G401 (cell line): ENCODE data around the gene TDP1. TPM values are rescaled to one million over a fixed set of nuclear protein-coding genes. Genes with fewer than 3 reads are reported as not detected.

Experiments
- DNase-seq: peaks from one replicate; pipeline ENCODE4 v3.0.0-alpha.2; 2015; ENCODE audit warnings: low spot score
- in situ Hi-C: cut with HindIII; loops from 2 replicates; pipeline ENCODE4 v1.10.0; 2016; ENCODE audit warnings: low sequenced_read_pairs, mixed read lengths
- total RNA-seq: library from RNA; depleted of rRNA; stranded (reverse); fragments of >200 nt; shearing (Covaris generic); gene quantifications from 2 replicates; pipeline ENCODE4 v1.2.3, GENCODE V29; 2014

Gene TDP1
- total RNA-seq, 1 experiment from 2014 or later = 62.4 TPM

DNA sequence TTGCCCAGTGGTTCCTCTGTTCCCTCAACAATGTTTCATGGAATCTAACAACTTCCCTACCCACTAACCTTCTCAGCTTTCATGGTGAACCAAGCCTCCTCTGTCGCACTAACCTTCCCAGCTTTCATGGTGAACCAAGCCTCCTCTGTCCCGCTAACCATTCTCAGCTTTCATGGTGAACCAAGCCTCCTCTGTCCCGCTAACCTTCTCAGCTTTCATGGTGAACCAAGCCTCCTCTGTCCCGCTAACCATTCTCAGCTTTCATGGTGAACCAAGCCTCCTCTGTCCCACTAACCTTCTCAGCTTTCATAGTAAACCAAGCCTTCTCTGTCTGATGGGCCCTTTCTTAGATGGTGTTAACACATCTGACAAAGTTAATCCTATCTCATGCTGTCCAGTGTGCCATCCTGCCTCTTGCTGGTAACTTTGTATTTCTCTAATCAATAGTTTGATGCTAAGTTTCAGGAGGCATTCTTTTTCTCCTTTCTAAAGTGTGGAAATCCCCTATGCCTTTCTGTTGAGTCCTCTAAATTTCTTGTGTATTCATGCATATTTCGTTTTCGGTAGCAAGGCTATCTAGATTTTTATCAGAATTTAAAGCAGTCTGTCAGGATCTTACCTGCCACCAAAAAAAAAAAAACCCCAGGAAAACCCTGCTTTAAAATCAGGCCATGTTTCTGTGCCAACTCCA is 79.3 kb downstream of the TDP1 start:
- in situ Hi-C loops = no loop called here
- no peak for DNase-seq

GRCh38 chr14:90039253-90040010 is 83.7 kb downstream of the TDP1 start:
- in situ Hi-C loops = no loop called here
- DNase-seq = no peak

DNA sequence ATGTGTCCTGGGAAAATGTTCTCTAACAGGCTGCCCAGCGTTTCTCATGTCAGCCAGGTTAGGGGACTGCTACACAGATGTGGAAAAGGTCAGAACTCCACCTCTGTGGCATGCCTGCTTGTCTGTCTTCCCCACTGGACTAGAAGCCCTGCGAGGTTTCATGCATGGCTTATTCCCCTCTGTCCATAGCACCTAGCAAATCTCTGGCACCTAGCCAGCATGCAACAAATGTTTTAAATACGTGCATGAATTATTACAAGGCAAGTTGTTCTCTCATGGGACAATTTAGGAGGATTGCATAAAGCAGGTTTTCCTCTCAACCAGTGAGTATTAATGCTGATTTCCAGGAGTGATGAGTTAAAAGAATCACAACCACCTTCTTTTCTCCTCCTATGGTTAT is 84.7 kb downstream of the TDP1 start:
- in situ Hi-C loops = no loop called here
- DNase-seq = no peak

DNA sequence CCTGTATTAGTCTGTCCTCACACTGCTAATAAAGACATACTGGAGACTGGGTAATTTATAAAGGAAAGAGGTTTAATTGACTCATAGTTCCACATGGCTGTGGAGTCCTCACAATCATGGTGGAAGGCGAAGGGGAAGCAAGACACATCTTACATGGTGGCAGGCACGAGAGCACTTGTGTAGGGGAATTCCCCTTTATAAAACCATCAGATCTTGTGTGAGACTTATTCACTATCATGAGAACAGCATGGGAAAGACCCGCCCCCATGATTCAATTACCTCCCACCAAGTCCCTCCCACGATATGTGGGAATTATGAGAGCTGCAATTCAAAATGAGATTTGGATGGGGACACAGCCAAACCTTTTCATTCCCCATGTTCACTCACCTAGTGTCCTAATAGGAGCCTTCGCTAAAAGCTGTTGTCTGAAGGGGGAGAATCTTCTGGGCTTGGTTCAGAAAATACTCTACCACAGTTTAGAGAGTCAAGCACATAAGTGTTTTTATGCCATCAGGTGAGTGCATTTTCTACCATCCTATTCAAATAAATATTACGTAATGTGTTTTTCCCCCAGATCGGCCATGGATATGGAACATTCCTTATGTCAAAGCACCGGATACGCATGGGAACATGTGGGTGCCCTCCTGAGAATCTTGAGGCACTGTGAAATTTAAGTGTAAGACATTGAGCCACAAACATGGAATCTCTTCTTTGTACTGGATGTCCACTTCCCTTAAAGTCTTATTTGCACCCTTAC is 86.9 kb downstream of the TDP1 start:
- in situ Hi-C loops = no loop called here

GRCh38 chr14:90045616-90046015 is 89.9 kb downstream of the TDP1 start:
- no peak for DNase-seq
- in situ Hi-C loops = no loop called here

More for the DNA sequence above, 86.9 kb downstream of the TDP1 start:
- DNase-seq = no peak

DNA sequence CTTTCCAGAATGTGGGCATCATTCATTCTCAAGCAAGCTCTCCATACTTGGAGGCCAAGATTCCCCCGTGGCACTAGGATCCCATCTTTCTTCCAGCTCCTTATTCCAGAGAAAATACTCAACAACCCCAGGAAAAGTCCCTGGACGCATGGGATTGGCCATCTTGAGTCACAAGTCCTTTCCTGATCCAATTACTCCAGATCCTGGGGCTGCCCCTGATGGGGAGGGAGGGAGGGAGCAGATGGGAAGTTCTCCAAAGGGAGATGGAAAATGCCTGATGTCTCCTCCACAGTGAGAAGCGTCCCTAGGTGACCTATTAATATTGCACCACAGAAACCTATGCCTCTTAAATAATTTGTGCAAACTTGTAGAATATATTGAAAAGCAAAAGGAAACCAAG is 93.7 kb downstream of the TDP1 start:
- in situ Hi-C loops = no loop called here
- DNase-seq = peak; percentile 16

DNA sequence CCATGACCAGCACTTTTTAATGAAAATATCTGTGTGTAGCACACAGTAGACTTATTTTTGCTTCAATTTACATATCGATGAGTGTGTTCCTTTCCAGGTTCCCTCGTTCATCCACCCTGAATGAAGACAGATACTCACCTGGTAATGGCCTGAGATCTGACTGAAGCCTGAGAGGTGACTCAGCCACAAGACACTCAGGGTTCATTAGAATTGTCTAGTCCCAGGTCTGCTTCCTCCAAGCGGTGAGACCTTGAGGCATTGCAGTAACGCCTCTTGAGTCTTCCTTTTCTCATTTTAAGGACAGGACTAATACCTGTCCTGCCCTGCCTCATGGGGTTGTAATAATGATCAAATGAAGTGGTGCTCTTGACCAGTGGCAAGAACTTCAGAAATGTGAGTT is 94.5 kb downstream of the TDP1 start:
- in situ Hi-C loops = no loop called here
- no peak for DNase-seq

DNA sequence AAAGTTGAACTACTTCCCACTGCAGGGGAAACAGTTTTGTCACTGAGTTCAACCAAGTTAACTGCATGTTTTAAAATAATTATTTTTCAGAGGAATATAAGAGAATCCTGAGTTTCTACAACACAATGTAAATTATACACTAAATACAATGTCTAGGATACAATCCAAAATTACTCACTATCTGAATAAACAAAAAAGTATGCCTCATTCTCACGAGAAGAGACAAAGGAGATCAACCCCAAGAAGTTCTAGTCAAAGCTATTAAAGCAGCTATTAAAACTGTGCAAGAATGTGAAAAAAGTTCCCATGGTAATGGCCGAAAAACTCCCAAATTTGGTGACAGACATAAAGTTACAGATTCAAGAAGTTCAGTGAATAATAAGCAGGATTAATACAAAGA is 97.3 kb downstream of the TDP1 start:
- DNase-seq = no peak
- in situ Hi-C loops = no loop called here

DNA sequence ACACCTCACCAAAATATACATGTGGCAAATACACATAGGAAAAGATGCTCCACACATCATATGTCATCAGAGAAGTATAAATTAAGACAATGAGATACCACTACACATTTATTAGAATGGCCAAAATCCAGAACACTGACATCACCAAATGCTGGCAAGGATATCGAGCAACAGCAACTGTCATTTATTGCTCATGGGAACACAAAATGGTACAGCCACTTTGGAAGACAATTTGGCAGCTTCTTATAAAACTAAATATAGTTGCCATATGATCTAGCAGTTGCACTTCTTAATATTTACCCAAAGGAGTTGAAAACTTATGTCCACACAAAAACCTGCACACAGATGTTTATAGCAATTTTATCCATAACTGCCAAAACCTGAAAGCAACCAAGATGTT is 99.1 kb downstream of the TDP1 start:
- in situ Hi-C loops = no loop called here
- DNase-seq = no peak

DNA sequence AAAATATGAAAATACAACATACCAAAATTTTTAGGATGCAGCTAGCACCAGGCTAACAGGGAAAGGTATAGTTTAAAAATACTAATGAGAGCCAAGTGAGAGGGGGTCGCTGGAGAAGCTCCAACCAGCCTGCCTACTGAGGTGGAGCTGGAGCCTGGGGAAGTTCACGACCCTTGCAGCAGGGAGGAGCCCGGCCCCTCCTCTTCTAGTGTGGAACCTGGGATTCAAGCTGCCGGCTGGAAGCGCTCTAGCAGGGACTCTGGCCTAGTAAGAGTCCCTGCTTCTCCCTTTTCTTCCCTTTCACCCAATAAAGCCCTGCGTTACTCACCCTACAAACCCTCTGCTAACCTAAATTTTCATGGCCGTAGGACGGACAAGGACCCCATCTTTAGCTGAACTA is 101.1 kb downstream of the TDP1 start:
- in situ Hi-C loops = no loop called here
- DNase-seq = no peak

DNA sequence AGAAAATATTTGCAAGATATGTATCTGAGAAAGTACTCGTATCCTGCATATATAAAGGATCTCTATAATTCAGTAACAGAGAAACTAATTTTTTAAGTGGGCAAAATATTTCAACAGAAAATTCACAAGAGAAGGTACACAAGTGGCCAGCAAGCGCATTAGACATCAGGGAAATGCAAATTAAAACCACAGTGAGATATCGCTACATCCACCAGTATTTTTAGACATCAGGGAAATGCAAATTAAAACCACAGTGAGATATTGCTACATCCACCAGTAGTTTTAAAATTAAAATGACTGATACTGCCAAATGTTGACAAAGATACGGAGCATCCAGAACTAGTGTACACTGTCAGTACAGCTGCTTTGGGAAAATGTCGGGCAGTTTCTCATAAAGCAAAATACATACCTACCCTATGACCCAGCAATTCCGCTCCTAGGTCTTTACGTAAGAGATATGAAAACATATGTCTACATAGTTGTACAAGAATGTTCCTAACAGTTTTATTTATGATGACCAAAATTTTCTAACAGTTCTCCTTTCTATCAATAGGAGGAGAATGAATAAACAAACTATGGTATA is 103.2 kb downstream of the TDP1 start:
- in situ Hi-C loops = no loop called here
- no peak for DNase-seq

- DNase-seq = peak; percentile 26
- in situ Hi-C loops = no loop called here
Measured at GRCh38 chr14:90060312-90060964, 104.7 kb downstream of the TDP1 start.

- no peak for DNase-seq
- in situ Hi-C loops = no loop called here
Measured at GRCh38 chr14:90060965-90061684, 105.4 kb downstream of the TDP1 start.

- in situ Hi-C loops = no loop called here
- no peak for DNase-seq
Measured at GRCh38 chr14:90061685-90062126, 106.0 kb downstream of the TDP1 start, which contains the start of gene KCNK13. TSS of gene KCNK13 (plus strand) at chr14:90061994. CDS start at chr14:90062206, 212 bp downstream.

DNA sequence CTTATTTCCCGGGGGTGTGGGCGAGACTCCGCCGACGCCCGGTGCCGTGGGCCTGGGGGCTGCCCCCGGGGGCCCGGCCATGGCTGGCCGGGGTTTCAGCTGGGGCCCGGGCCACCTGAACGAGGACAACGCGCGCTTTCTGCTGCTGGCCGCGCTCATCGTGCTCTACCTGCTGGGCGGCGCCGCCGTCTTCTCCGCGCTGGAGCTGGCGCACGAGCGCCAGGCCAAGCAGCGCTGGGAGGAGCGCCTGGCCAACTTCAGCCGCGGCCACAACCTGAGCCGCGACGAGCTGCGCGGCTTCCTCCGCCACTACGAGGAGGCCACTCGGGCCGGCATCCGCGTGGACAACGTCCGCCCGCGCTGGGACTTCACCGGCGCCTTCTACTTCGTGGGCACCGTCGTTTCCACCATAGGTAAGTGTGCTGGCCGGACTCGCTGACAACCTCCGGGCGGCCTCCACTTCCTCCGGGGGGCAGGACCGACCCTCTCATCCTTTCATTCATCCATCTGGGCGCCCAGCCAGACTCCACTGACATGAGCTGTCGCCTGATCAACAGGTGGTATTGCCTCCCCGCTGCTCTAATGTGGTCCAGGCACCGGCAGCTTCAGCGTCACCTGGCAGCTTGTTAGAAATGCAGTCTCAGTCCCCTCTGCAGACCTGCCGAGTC is 106.5 kb downstream of the TDP1 start:
- DNase-seq = no peak
- in situ Hi-C loops = no loop called here

DNA sequence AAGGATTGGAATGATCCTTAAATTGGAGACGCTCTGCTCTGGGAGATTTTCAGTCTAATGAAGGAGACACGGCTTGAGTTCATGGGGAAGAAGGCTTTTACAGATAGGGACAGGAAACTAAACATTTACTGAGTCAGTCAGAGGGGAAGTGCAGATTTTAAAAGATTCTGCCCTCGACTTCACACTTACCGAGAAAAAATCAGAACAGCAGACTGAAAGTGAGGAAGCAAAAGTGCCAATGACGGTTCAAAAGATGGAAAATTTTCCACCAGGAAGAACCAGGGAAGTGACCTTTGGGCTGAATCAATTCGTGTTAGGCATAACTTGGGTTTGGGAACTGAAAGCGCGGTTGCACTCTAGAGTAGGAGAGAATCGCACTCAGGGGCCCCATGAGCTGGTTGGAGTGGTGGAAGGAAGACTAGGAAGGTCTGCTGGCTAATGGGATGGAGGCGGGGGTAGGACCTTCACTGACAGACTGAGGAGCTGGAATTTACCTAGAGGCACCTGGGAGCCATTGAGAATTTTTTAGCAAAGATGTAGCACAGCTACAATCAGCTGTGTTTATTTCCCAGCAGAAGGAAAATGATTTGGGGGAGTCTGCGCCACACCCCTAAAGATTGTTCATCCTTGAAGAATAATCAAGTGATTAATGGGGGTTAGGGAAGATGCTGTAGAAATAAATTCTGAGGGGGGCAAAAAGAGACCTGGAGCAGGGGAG is 107.3 kb downstream of the TDP1 start:
- DNase-seq = no peak
- in situ Hi-C loops = no loop called here

- in situ Hi-C loops = no loop called here
- DNase-seq = no peak
Measured at GRCh38 chr14:90072350-90072749, 116.6 kb downstream of the TDP1 start.
